A673 (cell line): Measurements from ENCODE around the gene NCAPH2. TPM values are rescaled to one million over a fixed set of nuclear protein-coding genes. Genes with fewer than 3 reads are reported as not detected.

Experiments used
- BruUV-seq: library from RNA; stranded (reverse); fragments of 400-500 nt; replicated peaks from 2 replicates; lab custom pipeline; 2021; lab: Mats Ljungman, UMichigan
- CTCF ChIA-PET: fragments of 300-600 bp; sonication (Branson Sonifier 250); formaldehyde crosslinking; loops from one replicate; lab custom pipeline; 2022; ENCODE audit warnings: antibody characterized with exemption; lab: Charles Lee
- POLR2A ChIA-PET: fragments of 300-600 bp; sonication (Branson Sonifier 250); formaldehyde crosslinking; loops from one replicate; lab custom pipeline; 2022; ENCODE audit warnings: antibody characterized with exemption; ENCODE audit not compliant: low non-redundant PET; lab: Charles Lee
- DNase-seq: peaks from one replicate; pipeline ENCODE4 v3.0.0-alpha.2; 2015; ENCODE audit warnings: low spot score
- H3K27ac ChIP-seq: fragments of 200-600 bp; sonication (generic); 2 replicates; pipeline ENCODE4 v1.5.1; 2016; ENCODE audit warnings: mixed run types, low read depth, mild to moderate bottlenecking, mixed read lengths, antibody characterized with exemption, low read length; ENCODE audit not compliant: poor library complexity, severe bottlenecking
- H3K27me3 ChIP-seq: fragments of 200-600 bp; sonication (generic); replicated peaks from 2 replicates; pipeline ENCODE4 v1.6.1; 2017; ENCODE audit warnings: mixed run types, low read depth, mild to moderate bottlenecking, mixed read lengths, antibody characterized with exemption, low read length; ENCODE audit not compliant: insufficient read depth, poor library complexity
- H3K36me3 ChIP-seq: fragments of 200-600 bp; sonication (generic); 2 replicates; pipeline ENCODE4 v1.6.1; 2016; ENCODE audit warnings: mixed run types, mild to moderate bottlenecking, mixed read lengths, antibody characterized with exemption, low read length; ENCODE audit not compliant: insufficient read depth, poor library complexity, severe bottlenecking
- H3K4me1 ChIP-seq: fragments of 200-600 bp; sonication (generic); 2 replicates; pipeline ENCODE4 v1.6.1; 2017; ENCODE audit warnings: mixed run types, mild to moderate bottlenecking, mixed read lengths, antibody characterized with exemption, low read length; ENCODE audit not compliant: insufficient read depth, poor library complexity, severe bottlenecking
- H3K4me3 ChIP-seq: fragments of 200-600 bp; sonication (generic); 2 replicates; pipeline ENCODE4 v1.5.1; 2016; ENCODE audit warnings: low read depth, mixed run types, mild to moderate bottlenecking, mixed read lengths, low read length; ENCODE audit not compliant: poor library complexity, severe bottlenecking
- H3K9me3 ChIP-seq: fragments of 200-600 bp; sonication (generic); 2 replicates; pipeline ENCODE4 v1.6.1; 2016; ENCODE audit warnings: mixed run types, low read depth, mild to moderate bottlenecking, mixed read lengths, antibody characterized with exemption, low read length; ENCODE audit not compliant: poor library complexity, severe bottlenecking
- CTCF ChIP-seq: fragments of 300-800, 200-600 bp; sonication (generic); conservative IDR thresholded peaks from 2 replicates; pipeline ENCODE4 v1.5.1; 2017; ENCODE audit warnings: low read depth, mild to moderate bottlenecking, antibody characterized with exemption, low read length, moderate library complexity, mixed read lengths
- EZH2 ChIP-seq: fragments of 200-600 bp; sonication (generic); IDR thresholded peaks from 2 replicates; pipeline ENCODE4 v1.6.1; 2017; ENCODE audit warnings: borderline replicate concordance, low read depth, mild to moderate bottlenecking, mixed read lengths, antibody characterized with exemption, low read length; ENCODE audit not compliant: poor library complexity, severe bottlenecking
- intact Hi-C: fragments of 100-400 bp; cut with micrococcal nuclease; formaldehyde crosslinking; loops from one replicate; pipeline ENCODE4 v1.10.0; 2022; ENCODE audit not compliant: unreplicated experiment
- total RNA-seq: library from RNA; stranded (reverse); gene quantifications from 2 replicates; pipeline ENCODE4 v1.2.3, GENCODE V29; 2021

NCAPH2 gene
- total RNA-seq, 1 experiment from 2014 or later, result 135 TPM

- POLR2A ChIA-PET, result no interaction called here
- intact Hi-C loops, result no loop called here
Measured at GRCh38 chr22:50474710-50475651, 33.0 kb upstream of the NCAPH2 start, which contains the start of gene SBF1. Gene SBF1 (minus strand): TSS chr22:50475035. CDS start chr22:50474840, 195 bp downstream.

GRCh38 chr22:50475652-50476002, 32.4 kb upstream of the NCAPH2 start:
- Histone ChIP-seq H3K36me3 (no peaks in the 10 kb centered on the region), H3K4me1 (peaks cover 18% of the 10 kb centered on the region), H3K27ac (peak overlapping the region; percentile 60), H3K27me3 (peaks cover 5% of the 10 kb centered on the region), H3K4me3 (peak overlapping the region; percentile 84), H3K9me3 (no peaks in the 10 kb centered on the region)
- no TSS peak for BruUV-seq
- TF ChIP-seq EZH2 (no peak), CTCF (no peak)
- CTCF ChIA-PET, result no interaction called here
- intact Hi-C loops, result no loop called here
- DNase-seq, result no peak
- POLR2A ChIA-PET, result no interaction called here

More at GRCh38 chr22:50474710-50475651, 33.0 kb upstream of the NCAPH2 start, which contains the start of gene SBF1:
- H3K36me3 ChIP-seq, result no peaks in the 10 kb centered on the region
- peak within 1 kb of the TSS; percentile 84 for H3K4me3 ChIP-seq
- TF ChIP-seq EZH2 (no peak), CTCF (no peak)
- H3K27ac ChIP-seq, result peak within 1 kb of the TSS; percentile 75
- peak; percentile 92 for DNase-seq
- no peaks in the 10 kb centered on the region for H3K27me3 ChIP-seq
- BruUV-seq, result no TSS peak
- H3K9me3 ChIP-seq, result no peaks in the 10 kb centered on the region
- H3K4me1 ChIP-seq, result peaks cover 24% of the 10 kb centered on the region
- CTCF ChIA-PET, result no interaction called here

GRCh38 chr22:50476868-50477267, 31.2 kb upstream of the NCAPH2 start:
- Histone ChIP-seq H3K36me3 (no peaks in the 10 kb centered on the region), H3K27me3 (peaks cover 10% of the 10 kb centered on the region), H3K27ac (no peak overlapping the region), H3K4me1 (peaks cover 16% of the 10 kb centered on the region), H3K9me3 (no peaks in the 10 kb centered on the region), H3K4me3 (no peak overlapping the region)
- BruUV-seq, result no TSS peak
- no peak for TF ChIP-seq EZH2
- TF ChIP-seq CTCF, result no peak
- ChIA-PET POLR2A (no interaction called here), CTCF (no interaction called here)
- intact Hi-C loops, result no loop called here
- no peak for DNase-seq
